Mesothelial cell of epicardium (in vitro differentiated cells): Measurements from ENCODE around the gene DCLRE1C. TPM values are rescaled to one million over a fixed set of nuclear protein-coding genes. Genes with fewer than 3 reads are reported as not detected.
"Not testable (repeated sequence)": the region's sequence is repeated elsewhere in the genome, so short reads cannot be mapped to it uniquely, and the experiment has no call there.

Experiments
- DNase-seq, 2 experiments: peaks; one replicate each; pipeline ENCODE4 v3.0.0; 2021; ENCODE audit warnings: low spot score in 2 of 2; ENCODE audit not compliant: unreplicated experiment in 2 of 2
- H3K27ac Mint-ChIP-seq: 2 replicates; pipeline ENCODE4 v1.8.0; 2021; ENCODE audit warnings: mixed read lengths
- H3K27me3 Mint-ChIP-seq: 2 replicates; pipeline ENCODE4 v1.8.0; 2021; ENCODE audit warnings: low read depth, mixed read lengths
- H3K36me3 Mint-ChIP-seq: 2 replicates; pipeline ENCODE4 v1.8.0; 2021; ENCODE audit warnings: mixed read lengths
- H3K4me1 Mint-ChIP-seq: 2 replicates; pipeline ENCODE4 v1.8.0; 2021; ENCODE audit warnings: mixed read lengths
- H3K4me3 Mint-ChIP-seq: 2 replicates; pipeline ENCODE4 v1.8.0; 2021; ENCODE audit warnings: mild to moderate bottlenecking, moderate library complexity, mixed read lengths
- H3K9me3 Mint-ChIP-seq: 2 replicates; pipeline ENCODE4 v1.8.0; 2021; ENCODE audit warnings: mixed read lengths
- CTCF ChIP-seq: fragments of 200-600 bp; sonication (generic); IDR thresholded peaks from one replicate; pipeline ENCODE4 v1.5.0; 2021; ENCODE audit warnings: antibody characterized with exemption; ENCODE audit not compliant: unreplicated experiment
- total RNA-seq: library from RNA; stranded (reverse); gene quantifications from 3 replicates; pipeline ENCODE4 v1.2.1, GENCODE V29; 2021

DCLRE1C gene
- 9.4 to 11.9 TPM (median 10.5 TPM) in 3 replicates for total RNA-seq

GRCh38 chr10:14954001-14954770 lies at the start of gene DCLRE1C:
DCLRE1C (minus strand) TSS chr10:14954096; CDS start chr10:14954010, 86 bp downstream.
- Mint-ChIP-seq H3K27me3 (no peaks in the 10 kb centered on the region), H3K9me3 (no peaks in the 10 kb centered on the region), H3K27ac (peak within 1 kb of the TSS; percentile 98), H3K36me3 (no peaks in the 10 kb centered on the region), H3K4me1 (peaks cover 20% of the 10 kb centered on the region), H3K4me3 (peak within 1 kb of the TSS; percentile 88)
- TF ChIP-seq CTCF: no peak
- peak; percentile 70 to 88 for DNase-seq

GRCh38 chr10:14995964-14996565 lies 42.2 kb upstream of the DCLRE1C start:
- peaks cover 25% of the 10 kb centered on the region for H3K4me1 Mint-ChIP-seq
- no peak overlapping the region for H3K4me3 Mint-ChIP-seq
- H3K27me3 Mint-ChIP-seq: peaks cover 4% of the 10 kb centered on the region
- TF ChIP-seq CTCF: no peak
- no peak for DNase-seq
- no peak overlapping the region for H3K27ac Mint-ChIP-seq
- peaks cover 19% of the 10 kb centered on the region for H3K9me3 Mint-ChIP-seq
- no peaks in the 10 kb centered on the region for H3K36me3 Mint-ChIP-seq

DNA sequence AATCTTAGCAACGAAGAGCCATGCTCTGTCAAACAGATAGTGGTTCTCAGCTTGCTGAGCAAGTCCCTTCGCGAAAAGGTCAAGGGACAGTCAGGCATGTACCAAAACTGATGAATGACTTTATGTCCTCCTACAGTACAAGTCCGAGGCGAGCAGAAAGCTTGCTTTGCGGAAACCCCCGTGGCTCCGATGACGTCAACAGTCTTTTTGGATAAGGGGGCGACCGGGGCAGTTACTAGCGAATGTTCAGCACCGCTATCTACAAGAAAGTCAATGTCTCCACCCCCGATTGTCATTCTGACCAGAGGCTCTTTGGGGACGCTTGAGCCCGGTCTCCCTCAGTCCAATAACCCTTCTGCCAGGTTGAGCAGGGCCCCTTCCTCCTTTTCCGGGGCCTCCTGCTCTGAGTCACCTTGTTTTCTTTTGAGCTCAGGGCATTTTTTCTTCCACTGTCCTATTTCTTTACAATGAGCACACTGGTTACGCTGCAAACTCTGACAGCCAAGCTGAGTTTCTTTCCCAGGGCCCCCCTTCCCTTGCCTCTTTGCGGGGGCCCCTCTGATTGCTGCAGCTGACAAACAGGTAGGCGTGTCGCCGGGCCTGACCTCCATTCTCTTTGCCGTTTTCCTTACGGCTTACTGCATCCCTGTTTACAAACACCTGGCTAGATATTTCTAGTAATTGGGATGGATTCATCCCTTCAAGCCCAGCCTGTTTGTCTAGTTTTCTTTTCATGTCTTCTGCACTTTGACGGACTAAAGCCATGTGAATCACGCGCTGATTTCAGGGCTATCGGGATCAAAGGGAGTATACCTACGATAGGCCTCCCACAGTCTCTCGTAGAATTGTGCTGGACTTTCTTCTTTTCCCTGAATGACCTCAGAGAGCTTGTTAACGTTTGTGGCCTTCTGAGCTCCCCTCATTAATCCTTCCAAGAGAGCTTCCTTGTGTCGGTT lies 39.9 kb upstream of the DCLRE1C start:
- not testable (repeated sequence) for H3K4me3 Mint-ChIP-seq, H3K36me3 Mint-ChIP-seq, DNase-seq, H3K27me3 Mint-ChIP-seq
- Mint-ChIP-seq H3K4me1 (peaks cover 28% of the 10 kb centered on the region), H3K9me3 (peaks cover 17% of the 10 kb centered on the region), H3K27ac (peak overlapping the region; percentile 73)

GRCh38 chr10:14992336-14992735 lies 38.4 kb upstream of the DCLRE1C start:
- not testable (repeated sequence) for DNase-seq, H3K27ac Mint-ChIP-seq, H3K36me3 Mint-ChIP-seq, H3K27me3 Mint-ChIP-seq, H3K4me3 Mint-ChIP-seq
- H3K4me1 Mint-ChIP-seq: peaks cover 28% of the 10 kb centered on the region
- peaks cover 17% of the 10 kb centered on the region for H3K9me3 Mint-ChIP-seq

DNA sequence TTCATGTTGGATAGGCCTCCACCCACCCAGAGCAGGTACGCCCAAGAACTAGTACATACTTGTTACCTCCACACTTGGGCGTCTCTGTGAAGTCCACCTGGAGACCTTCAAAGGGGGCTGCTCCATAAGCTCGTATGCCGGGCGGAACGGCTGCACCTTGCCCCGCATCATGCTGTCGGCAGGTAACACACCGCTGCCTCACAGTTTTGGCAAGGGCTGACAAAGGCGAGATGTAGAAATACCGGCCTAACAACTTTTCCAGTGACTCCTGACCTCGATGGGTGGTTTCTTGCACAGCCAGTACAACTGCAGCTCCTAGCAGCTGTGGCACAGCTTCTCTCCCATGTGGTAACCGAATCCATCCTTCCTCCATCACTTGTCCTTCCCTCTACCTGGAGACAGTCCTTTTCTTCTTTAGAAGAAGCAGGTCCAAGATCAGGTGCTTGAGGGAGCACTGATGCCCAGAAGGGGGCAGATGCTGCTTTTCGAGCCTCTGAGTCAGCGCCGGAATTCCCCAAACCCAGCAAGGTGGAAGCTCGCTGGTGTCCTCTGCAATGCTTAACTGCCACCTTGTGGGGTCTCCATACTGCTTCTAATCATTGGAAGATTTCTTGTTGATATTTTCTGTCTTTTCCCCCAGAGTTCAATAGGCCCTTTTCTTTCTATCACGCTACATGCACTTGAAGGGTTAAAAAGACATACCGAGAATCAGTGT lies 37.3 kb upstream of the DCLRE1C start:
- not testable (repeated sequence) for H3K4me3 Mint-ChIP-seq, H3K27ac Mint-ChIP-seq, H3K36me3 Mint-ChIP-seq, H3K9me3 Mint-ChIP-seq, H3K27me3 Mint-ChIP-seq, DNase-seq
- peaks cover 28% of the 10 kb centered on the region for H3K4me1 Mint-ChIP-seq
- TF ChIP-seq CTCF: peak; percentile 17

GRCh38 chr10:14989552-14989951 lies 35.7 kb upstream of the DCLRE1C start:
- H3K4me1 Mint-ChIP-seq: peaks cover 28% of the 10 kb centered on the region
- not testable (repeated sequence) for H3K36me3 Mint-ChIP-seq, H3K27ac Mint-ChIP-seq

More at GRCh38 chr10:14989552-14989951, 35.7 kb upstream of the DCLRE1C start:
- not testable (repeated sequence) for DNase-seq, H3K9me3 Mint-ChIP-seq, H3K4me3 Mint-ChIP-seq
- peaks cover 12% of the 10 kb centered on the region for H3K27me3 Mint-ChIP-seq
